ENCODE results near the gene HLCS. TPM values are rescaled to one million over a fixed set of nuclear protein-coding genes. Genes with fewer than 3 reads are reported as not detected.

HLCS gene
- total and polyA plus RNA-seq, 10 of the 15 experiments (the other 5 are each of a cell fraction or from before 2014, with no cell fraction given) = 1.5 to 12.7 (median 9.6) TPM

DNA sequence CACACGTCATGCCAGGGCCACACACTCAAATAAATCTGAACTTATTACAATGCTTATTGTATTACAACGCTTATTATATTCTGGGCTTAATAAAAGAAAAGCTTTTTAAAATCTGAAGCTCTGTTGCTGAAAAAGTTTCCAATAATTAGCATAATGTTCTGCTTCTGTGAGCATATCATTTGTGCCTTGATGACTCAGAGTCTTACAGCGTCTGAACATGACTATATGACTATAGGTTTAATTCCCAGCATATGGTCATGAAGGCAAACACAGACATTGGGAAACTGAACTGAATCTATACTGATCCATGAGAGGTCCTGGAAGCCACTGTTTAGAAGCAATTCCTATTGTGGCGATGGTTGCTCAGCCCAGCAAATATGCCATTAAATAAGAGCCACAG lies 201.2 kb downstream of the HLCS start:
- no peak for ATAC-seq
- POLR2A ChIA-PET = no interaction called here
- Histone ChIP-seq H3K4me1 (ENCODE audit: control insufficient read depth, insufficient read depth, low read length) (no peaks in the 10 kb centered on the region), H3K9me3 (replicated peaks; ENCODE audit: control insufficient read depth, insufficient read depth, low read length) (no peaks in the 10 kb centered on the region), H3K27me3 (replicated peaks in 1 of 2; ENCODE audit: control insufficient read depth in 2 of 2, insufficient read depth in 2 of 2, low read length in 1 of 2) (no peaks in the 10 kb centered on the region), H2AFZ (ENCODE audit: control insufficient read depth, low read depth, low read length) (no peak overlapping the region), H3K27ac (ENCODE audit: control insufficient read depth, insufficient read depth) (no peak overlapping the region), H4K20me1 (ENCODE audit: control insufficient read depth, insufficient read depth) (no peaks in the 10 kb centered on the region), H3K4me3 (no peak overlapping the region), H3K79me2 (ENCODE audit: control insufficient read depth, insufficient read depth, low read length) (no peaks in the 10 kb centered on the region), H3K9ac (ENCODE audit: control insufficient read depth, insufficient read depth, low read length) (no peak overlapping the region), H3K36me3 (ENCODE audit: control insufficient read depth in 2 of 2, insufficient read depth in 2 of 2, low read length in 1 of 2) (no peaks in the 10 kb centered on the region), H3K4me2 (ENCODE audit: control insufficient read depth, insufficient read depth) (no peak overlapping the region)
- no peak for TF ChIP-seq SMC3 (IDR thresholded peaks at IDR 0.05; ENCODE audit: borderline replicate concordance, low read length)
- BruUV-seq (replicated peaks) = no TSS peak
- SMC1A ChIA-PET (ENCODE audit: uncharacterized antibody, unreplicated experiment) = no interaction called here
- RAD21 ChIA-PET (ENCODE audit: unreplicated experiment) = no interaction called here
- intact Hi-C loops (cut with micrococcal nuclease; ENCODE audit: unreplicated experiment) (no loop called here), in situ Hi-C loops (cut with MboI) (no loop called here)
- no peak for FAIRE-seq
- no peak for DNase-seq (ENCODE audit: low read depth, low spot score)
- WGBS (ENCODE audit: insufficient coverage, insufficient replicate concordance, low lambda C conversion rate, missing lambda C conversion rate) = 44% methylated on average over 4 of the region's 4 CpGs
- CTCF ChIA-PET = no interaction called here

DNA sequence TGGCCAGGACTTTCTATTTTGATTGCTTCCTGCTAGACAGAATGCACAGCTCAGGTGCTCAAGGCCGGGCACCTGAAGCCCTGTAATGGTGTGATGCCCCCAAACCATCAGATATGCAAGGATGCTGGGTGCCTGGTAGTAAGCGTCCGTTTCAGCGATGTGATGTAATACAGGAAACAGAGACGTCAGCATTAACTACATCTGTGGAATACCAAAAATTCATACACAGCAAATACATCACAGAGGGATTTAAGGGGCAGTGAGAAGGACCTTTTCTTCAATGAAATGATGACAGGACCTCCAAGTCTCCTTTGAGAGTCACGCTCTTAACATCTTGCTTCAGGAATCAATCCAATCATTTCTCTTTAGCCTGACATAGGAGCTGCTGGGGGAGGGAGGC lies 203.2 kb downstream of the HLCS start:
- no peaks in the 10 kb centered on the region for H3K36me3 ChIP-seq (ENCODE audit: control insufficient read depth in 2 of 2, insufficient read depth in 2 of 2, low read length in 1 of 2)
- H3K79me2 ChIP-seq (ENCODE audit: control insufficient read depth, insufficient read depth, low read length) = no peaks in the 10 kb centered on the region
- in situ Hi-C loops (cut with MboI) = no loop called here
- DNase-seq (ENCODE audit: low read depth, low spot score) (no peak), FAIRE-seq (no peak), ATAC-seq (no peak)
- 83% methylated on average over 6 of the region's 6 CpGs for WGBS (ENCODE audit: insufficient coverage, insufficient replicate concordance, low lambda C conversion rate, missing lambda C conversion rate)
- ChIA-PET CTCF (no interaction called here), RAD21 (ENCODE audit: unreplicated experiment) (no interaction called here), POLR2A (interaction anchor here (1.1 kb wide), 1 partner anchor 22 kb away, joined by 3 read pairs; no protein-coding TSS in a partner anchor), SMC1A (ENCODE audit: uncharacterized antibody, unreplicated experiment) (no interaction called here)
- H3K27me3 ChIP-seq (replicated peaks in 1 of 2; ENCODE audit: control insufficient read depth in 2 of 2, insufficient read depth in 2 of 2, low read length in 1 of 2) = no peaks in the 10 kb centered on the region
- no peak overlapping the region for H3K4me3 ChIP-seq
- no peaks in the 10 kb centered on the region for H3K9me3 ChIP-seq (replicated peaks; ENCODE audit: control insufficient read depth, insufficient read depth, low read length)
- TF ChIP-seq HDAC2 (IDR thresholded peaks at IDR 0.05) = no peak
- TF ChIP-seq, protein P1, sequence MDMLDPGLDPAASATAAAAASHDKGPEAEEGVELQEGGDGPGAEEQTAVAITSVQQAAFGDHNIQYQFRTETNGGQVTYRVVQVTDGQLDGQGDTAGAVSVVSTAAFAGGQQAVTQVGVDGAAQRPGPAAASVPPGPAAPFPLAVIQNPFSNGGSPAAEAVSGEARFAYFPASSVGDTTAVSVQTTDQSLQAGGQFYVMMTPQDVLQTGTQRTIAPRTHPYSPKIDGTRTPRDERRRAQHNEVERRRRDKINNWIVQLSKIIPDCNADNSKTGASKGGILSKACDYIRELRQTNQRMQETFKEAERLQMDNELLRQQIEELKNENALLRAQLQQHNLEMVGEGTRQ (IDR thresholded peaks at IDR 0.05; ENCODE audit: borderline replicate concordance, low read depth, low read length) = no peak
- TF ChIP-seq POLR2A (IDR thresholded peaks at IDR 0.05; ENCODE audit: low read depth, low read length) = no peak
- no peak for TF ChIP-seq MAX (IDR thresholded peaks at IDR 0.05; ENCODE audit: low read depth, low read length)
- TF ChIP-seq, protein P2, sequence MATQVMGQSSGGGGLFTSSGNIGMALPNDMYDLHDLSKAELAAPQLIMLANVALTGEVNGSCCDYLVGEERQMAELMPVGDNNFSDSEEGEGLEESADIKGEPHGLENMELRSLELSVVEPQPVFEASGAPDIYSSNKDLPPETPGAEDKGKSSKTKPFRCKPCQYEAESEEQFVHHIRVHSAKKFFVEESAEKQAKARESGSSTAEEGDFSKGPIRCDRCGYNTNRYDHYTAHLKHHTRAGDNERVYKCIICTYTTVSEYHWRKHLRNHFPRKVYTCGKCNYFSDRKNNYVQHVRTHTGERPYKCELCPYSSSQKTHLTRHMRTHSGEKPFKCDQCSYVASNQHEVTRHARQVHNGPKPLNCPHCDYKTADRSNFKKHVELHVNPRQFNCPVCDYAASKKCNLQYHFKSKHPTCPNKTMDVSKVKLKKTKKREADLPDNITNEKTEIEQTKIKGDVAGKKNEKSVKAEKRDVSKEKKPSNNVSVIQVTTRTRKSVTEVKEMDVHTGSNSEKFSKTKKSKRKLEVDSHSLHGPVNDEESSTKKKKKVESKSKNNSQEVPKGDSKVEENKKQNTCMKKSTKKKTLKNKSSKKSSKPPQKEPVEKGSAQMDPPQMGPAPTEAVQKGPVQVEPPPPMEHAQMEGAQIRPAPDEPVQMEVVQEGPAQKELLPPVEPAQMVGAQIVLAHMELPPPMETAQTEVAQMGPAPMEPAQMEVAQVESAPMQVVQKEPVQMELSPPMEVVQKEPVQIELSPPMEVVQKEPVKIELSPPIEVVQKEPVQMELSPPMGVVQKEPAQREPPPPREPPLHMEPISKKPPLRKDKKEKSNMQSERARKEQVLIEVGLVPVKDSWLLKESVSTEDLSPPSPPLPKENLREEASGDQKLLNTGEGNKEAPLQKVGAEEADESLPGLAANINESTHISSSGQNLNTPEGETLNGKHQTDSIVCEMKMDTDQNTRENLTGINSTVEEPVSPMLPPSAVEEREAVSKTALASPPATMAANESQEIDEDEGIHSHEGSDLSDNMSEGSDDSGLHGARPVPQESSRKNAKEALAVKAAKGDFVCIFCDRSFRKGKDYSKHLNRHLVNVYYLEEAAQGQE (IDR thresholded peaks at IDR 0.05; ENCODE audit: low read depth, low read length) = no peak
- TF ChIP-seq STAT3 (IDR thresholded peaks at IDR 0.05; ENCODE audit: low read depth, low read length) = no peak
- TF ChIP-seq EP300 (IDR thresholded peaks at IDR 0.05; ENCODE audit: borderline replicate concordance in 1 of 2, control insufficient read depth in 1 of 2, low read depth in 2 of 2, low read length in 2 of 2) = no peak
- TF ChIP-seq DPF2 (IDR thresholded peaks at IDR 0.05) = no peak
- TF ChIP-seq SREBF2 (IDR thresholded peaks at IDR 0.05; ENCODE audit: low read length) = no peak
- TF ChIP-seq ASH2L (IDR thresholded peaks at IDR 0.05; ENCODE audit: borderline replicate concordance, low read depth) = no peak
- no peak overlapping the region for H3K4me2 ChIP-seq (ENCODE audit: control insufficient read depth, insufficient read depth)
- no peaks in the 10 kb centered on the region for H3K4me1 ChIP-seq (ENCODE audit: control insufficient read depth, insufficient read depth, low read length)
- no peak overlapping the region for H2AFZ ChIP-seq (ENCODE audit: control insufficient read depth, low read depth, low read length)
- H3K9ac ChIP-seq (ENCODE audit: control insufficient read depth, insufficient read depth, low read length) = no peak overlapping the region
- no peaks in the 10 kb centered on the region for H4K20me1 ChIP-seq (ENCODE audit: control insufficient read depth, insufficient read depth)
- BruUV-seq (replicated peaks) = no TSS peak
- no peak overlapping the region for H3K27ac ChIP-seq (ENCODE audit: control insufficient read depth, insufficient read depth)
- intact Hi-C loops (cut with micrococcal nuclease; ENCODE audit: unreplicated experiment) = no loop called here

Measured in GM12878 (cell line).